DND-41 (cell line): ENCODE results near the gene R3HDM4.

Source experiments
- ATAC-seq: fragments of 200-7000 bp; cut with Tn5 transposase; 3 replicates; pipeline ENCODE4 v1.9.1; 2021; ENCODE audit warnings: low read depth; ENCODE audit not compliant: insufficient read depth
- DNase-seq: peaks from one replicate; pipeline ENCODE4 v3.0.0-alpha.2; 2020
- H2AFZ ChIP-seq: 2 replicates; pipeline ENCODE4 v1.6.0; 2012; ENCODE audit warnings: low read depth, low read length
- H3K27ac ChIP-seq: 2 replicates; pipeline ENCODE4 v1.5.1; 2012; ENCODE audit warnings: low read length, inconsistent platforms
- H3K27me3 ChIP-seq: fragments of 200-600 bp; sonication (generic); 2 replicates; pipeline ENCODE4 v1.6.0; 2012; ENCODE audit warnings: low read length, mild to moderate bottlenecking, inconsistent platforms; ENCODE audit not compliant: insufficient read depth, poor library complexity
- H3K36me3 ChIP-seq: 2 replicates; pipeline ENCODE4 v1.5.1; 2012; ENCODE audit warnings: low read length, inconsistent platforms; ENCODE audit not compliant: insufficient read depth
- H3K4me1 ChIP-seq: 2 replicates; pipeline ENCODE4 v1.5.1; 2012; ENCODE audit warnings: mild to moderate bottlenecking, low read length; ENCODE audit not compliant: insufficient read depth
- H3K4me2 ChIP-seq: 2 replicates; pipeline ENCODE4 v1.6.0; 2012; ENCODE audit warnings: mild to moderate bottlenecking, moderate library complexity, low read length, inconsistent platforms; ENCODE audit not compliant: insufficient read depth
- H3K4me3 ChIP-seq, 2 experiments: fragments of 200-600 bp in 1 of 2; shearing (Covaris generic) in 1 of 2; 2 replicates each; pipeline ENCODE4 v1.5.1; 2012 to 2016; ENCODE audit warnings: inconsistent platforms in 2 of 2, low read length in 2 of 2, mild to moderate bottlenecking in 2 of 2, low read depth in 1 of 2, moderate library complexity in 1 of 2
- H3K79me2 ChIP-seq: 2 replicates; pipeline ENCODE4 v1.6.0; 2012; ENCODE audit warnings: low read length, inconsistent platforms; ENCODE audit not compliant: insufficient read depth
- H3K9ac ChIP-seq: 2 replicates; pipeline ENCODE4 v1.6.0; 2012; ENCODE audit warnings: low read depth, mild to moderate bottlenecking, inconsistent platforms, low read length, moderate library complexity
- H3K9me3 ChIP-seq: 2 replicates; pipeline ENCODE4 v1.5.1; 2012; ENCODE audit warnings: low read length, moderate library complexity, mild to moderate bottlenecking, inconsistent platforms; ENCODE audit not compliant: insufficient read depth, severe bottlenecking
- H4K20me1 ChIP-seq: 2 replicates; pipeline ENCODE4 v1.6.0; 2012; ENCODE audit warnings: low read length; ENCODE audit not compliant: insufficient read depth
- EZH2 ChIP-seq: IDR thresholded peaks from 3 replicates; pipeline ENCODE4 v1.6.1; 2012; ENCODE audit warnings: borderline replicate concordance, low read depth, mild to moderate bottlenecking, moderate library complexity, low read length, inconsistent platforms; ENCODE audit not compliant: severe bottlenecking
- TF ChIP-seq, protein P1 (sequence below): IDR thresholded peaks from 2 replicates; pipeline ENCODE4 v1.5.1; 2012; ENCODE audit warnings: borderline replicate concordance, low read length, moderate library complexity, mild to moderate bottlenecking; ENCODE audit not compliant: poor library complexity, severe bottlenecking; ENCODE audit errors: extremely low read depth

Gene R3HDM4

DNA sequence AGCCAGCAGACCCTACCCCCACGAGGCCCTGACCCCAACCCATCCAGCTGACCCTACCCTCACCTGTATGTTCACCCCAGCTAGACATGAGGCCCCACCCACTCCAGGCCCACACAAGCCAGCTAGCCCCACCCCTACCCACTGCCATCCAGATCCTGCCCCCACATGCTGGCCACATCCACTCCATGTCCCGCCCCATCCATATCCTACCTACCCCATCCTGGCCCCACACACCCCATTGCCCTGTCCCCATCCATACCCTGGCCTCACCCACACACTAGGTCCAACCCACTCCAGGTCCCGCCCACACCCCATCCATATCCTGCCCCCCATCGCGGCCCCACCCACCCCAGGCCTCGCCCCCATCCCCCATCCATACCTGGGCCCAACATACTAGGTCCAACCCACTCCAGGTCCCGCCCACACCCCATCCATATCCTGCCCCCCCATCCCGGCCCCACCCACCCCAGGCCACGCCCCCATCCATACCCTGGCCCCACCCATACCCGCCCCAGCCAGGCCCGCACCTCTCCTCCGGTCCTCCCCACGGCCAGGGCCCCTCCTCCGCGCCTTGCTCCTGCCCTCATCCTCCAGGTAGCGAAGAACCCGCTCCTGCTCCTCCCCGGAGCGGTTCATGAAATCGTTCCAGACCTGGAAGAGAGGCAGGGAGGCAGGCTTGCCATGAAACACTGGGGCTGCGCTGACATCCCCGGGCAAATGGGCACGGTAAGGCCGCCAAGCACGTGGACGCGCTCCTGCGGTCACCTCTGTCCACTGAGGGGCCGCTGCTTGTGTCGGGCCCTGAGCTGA, 12.5 kb downstream of the R3HDM4 start:
- Histone ChIP-seq H4K20me1 (peaks cover 15% of the 10 kb centered on the region; the same call in 1 of the 2 replicates), H3K4me3 (no peak overlapping the region), H3K79me2 (peaks cover 7% of the 10 kb centered on the region), H2AFZ (no peak overlapping the region), H3K27ac (no peak overlapping the region), H3K27me3 (no peaks in the 10 kb centered on the region), H3K9me3 (no peaks in the 10 kb centered on the region), H3K4me2 (no peak overlapping the region), H3K4me1 (no peaks in the 10 kb centered on the region), H3K36me3 (peaks cover 31% of the 10 kb centered on the region), H3K9ac (no peak overlapping the region)
- TF ChIP-seq EZH2: no peak
- TF ChIP-seq, protein P1, sequence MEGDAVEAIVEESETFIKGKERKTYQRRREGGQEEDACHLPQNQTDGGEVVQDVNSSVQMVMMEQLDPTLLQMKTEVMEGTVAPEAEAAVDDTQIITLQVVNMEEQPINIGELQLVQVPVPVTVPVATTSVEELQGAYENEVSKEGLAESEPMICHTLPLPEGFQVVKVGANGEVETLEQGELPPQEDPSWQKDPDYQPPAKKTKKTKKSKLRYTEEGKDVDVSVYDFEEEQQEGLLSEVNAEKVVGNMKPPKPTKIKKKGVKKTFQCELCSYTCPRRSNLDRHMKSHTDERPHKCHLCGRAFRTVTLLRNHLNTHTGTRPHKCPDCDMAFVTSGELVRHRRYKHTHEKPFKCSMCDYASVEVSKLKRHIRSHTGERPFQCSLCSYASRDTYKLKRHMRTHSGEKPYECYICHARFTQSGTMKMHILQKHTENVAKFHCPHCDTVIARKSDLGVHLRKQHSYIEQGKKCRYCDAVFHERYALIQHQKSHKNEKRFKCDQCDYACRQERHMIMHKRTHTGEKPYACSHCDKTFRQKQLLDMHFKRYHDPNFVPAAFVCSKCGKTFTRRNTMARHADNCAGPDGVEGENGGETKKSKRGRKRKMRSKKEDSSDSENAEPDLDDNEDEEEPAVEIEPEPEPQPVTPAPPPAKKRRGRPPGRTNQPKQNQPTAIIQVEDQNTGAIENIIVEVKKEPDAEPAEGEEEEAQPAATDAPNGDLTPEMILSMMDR: no peak
- ATAC-seq: peak; percentile 63
- peak; percentile 52 for DNase-seq

DNA sequence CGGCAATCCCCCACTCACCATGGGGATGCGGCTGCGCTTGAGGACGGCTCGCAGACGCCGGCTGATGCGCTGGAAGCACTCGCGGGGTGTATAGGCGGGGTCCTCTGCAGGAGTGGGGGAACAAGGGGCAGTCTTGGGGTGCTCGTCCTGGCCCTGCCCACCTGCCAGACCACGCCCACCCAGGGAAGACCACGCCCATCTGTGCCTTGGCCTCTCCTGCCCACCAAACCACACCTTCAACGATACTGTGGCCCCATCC, 13.0 kb downstream of the R3HDM4 start:
- Histone ChIP-seq H3K36me3 (peaks cover 31% of the 10 kb centered on the region), H3K79me2 (peaks cover 7% of the 10 kb centered on the region), H4K20me1 (peaks cover 15% of the 10 kb centered on the region; the same call in 1 of the 2 replicates), H3K4me2 (no peak overlapping the region), H3K4me1 (no peaks in the 10 kb centered on the region), H2AFZ (no peak overlapping the region), H3K9me3 (no peaks in the 10 kb centered on the region), H3K9ac (no peak overlapping the region), H3K4me3 (no peak overlapping the region), H3K27ac (no peak overlapping the region), H3K27me3 (no peaks in the 10 kb centered on the region)
- no peak for DNase-seq
- TF ChIP-seq, protein P1: no peak
- TF ChIP-seq EZH2: no peak
- ATAC-seq: no peak

DNA sequence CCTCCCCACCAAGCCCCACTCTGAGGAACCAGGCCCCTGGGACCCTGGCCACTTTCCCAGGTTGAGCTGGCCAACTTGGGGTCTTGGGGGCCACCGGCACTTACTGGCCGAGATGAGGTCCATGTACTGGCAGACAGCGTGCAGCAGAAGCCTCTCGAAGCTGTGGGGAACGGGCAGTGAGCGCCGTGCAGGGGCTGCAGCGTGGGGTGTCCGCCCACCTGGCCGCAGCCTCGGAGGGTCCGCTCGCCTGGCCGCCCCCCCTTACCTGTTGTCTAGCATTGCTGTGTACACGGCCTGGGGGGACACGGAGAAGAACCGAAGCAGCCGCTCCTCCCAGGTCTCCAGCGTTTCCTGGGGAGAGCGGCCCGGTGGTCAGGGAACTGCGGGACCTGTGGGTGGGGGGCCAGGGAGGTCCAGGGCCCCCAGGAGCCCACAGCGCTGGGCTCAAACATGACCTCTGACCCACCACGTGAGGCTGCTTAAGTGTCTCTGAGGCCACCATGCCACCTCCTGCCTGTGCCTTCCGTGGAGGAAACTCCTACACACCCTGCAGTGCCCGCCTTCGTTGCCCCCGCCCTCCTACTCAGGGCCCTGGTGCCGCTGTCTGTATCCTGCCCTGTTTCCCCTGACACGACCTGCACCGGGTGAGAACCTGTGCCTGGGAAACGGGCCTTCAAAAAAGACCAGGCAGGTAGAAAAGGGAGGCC, 13.5 kb downstream of the R3HDM4 start:
- no peak overlapping the region for H3K4me2 ChIP-seq
- peaks cover 31% of the 10 kb centered on the region for H3K36me3 ChIP-seq
- no peak overlapping the region for H2AFZ ChIP-seq
- H3K79me2 ChIP-seq: peaks cover 7% of the 10 kb centered on the region
- H3K9ac ChIP-seq: no peak overlapping the region
- no peak for ATAC-seq
- no peak overlapping the region for H3K27ac ChIP-seq
- H3K4me1 ChIP-seq: peaks cover 1% of the 10 kb centered on the region; the same call in 1 of the 2 replicates
- no peaks in the 10 kb centered on the region for H3K27me3 ChIP-seq
- no peak overlapping the region for H3K4me3 ChIP-seq
- TF ChIP-seq, protein P1: no peak
- no peak for TF ChIP-seq EZH2
- no peak for DNase-seq
- H4K20me1 ChIP-seq: peaks cover 15% of the 10 kb centered on the region; the same call in 1 of the 2 replicates
- no peaks in the 10 kb centered on the region for H3K9me3 ChIP-seq
